ENCODE data around the gene CDON. TPM values are rescaled to one million over a fixed set of nuclear protein-coding genes. Genes with fewer than 3 reads are reported as not detected.

The CDON gene
- total RNA-seq, 1 experiment from 2014 or later = 10.1 TPM

GRCh38 chr11:125925247-125925740, 137.4 kb downstream of the CDON start:
- DNase-seq (peak; percentile 26), ATAC-seq (peak; percentile 48)
- POLR2A ChIA-PET (ENCODE audit: unreplicated experiment) = no interaction called here
- TF ChIP-seq EZH2phosphoT487 (IDR thresholded peaks at IDR 0.05; ENCODE audit: borderline replicate concordance, low read length) (no peak), CTCF (conservative IDR thresholded peaks at IDR 0.05; ENCODE audit: low read depth, low read length) (no peak), EZH2 (IDR thresholded peaks at IDR 0.05; ENCODE audit: low read length, unreplicated experiment) (no peak)
- peaks cover 3% of the 10 kb centered on the region; the same call in 1 of the 2 replicates for H3K27me3 ChIP-seq (ENCODE audit: low read length)
- H3K9me3 ChIP-seq (ENCODE audit: low read length) = no peaks in the 10 kb centered on the region
- intact Hi-C loops (cut with micrococcal nuclease) = loop anchor here (10.0 kb wide), 1 partner anchor 190 kb away; no protein-coding TSS in a partner anchor
- CTCF ChIA-PET = interaction anchor here (0.5 to 1.1 kb wide), 2 partner anchors 136 to 326 kb away, joined by 5 to 14 read pairs; no protein-coding TSS in a partner anchor
- no peaks in the 10 kb centered on the region for H3K79me2 ChIP-seq (ENCODE audit: low read length)
- H3K4me2 ChIP-seq (ENCODE audit: low read length) = no peak overlapping the region
- no peak overlapping the region for H3K27ac ChIP-seq (ENCODE audit: low read length)
- no peak overlapping the region for H3K4me3 ChIP-seq (ENCODE audit: low read length)
- no peak overlapping the region for H3K9ac ChIP-seq (ENCODE audit: low read length)
- H3F3A ChIP-seq (ENCODE audit: low read length, unreplicated experiment) = no peaks in the 10 kb centered on the region
- no peaks in the 10 kb centered on the region for H3K36me3 ChIP-seq (ENCODE audit: low read depth, low read length)
- no peaks in the 10 kb centered on the region for H3K9me2 ChIP-seq (replicated peaks; ENCODE audit: low read length)
- H2AFZ ChIP-seq (ENCODE audit: low read length) = no peak overlapping the region
- H3K4me1 ChIP-seq (ENCODE audit: insufficient read depth, low read length) = no peaks in the 10 kb centered on the region
- no TSS peak for BruUV-seq (replicated peaks)
- H4K20me1 ChIP-seq (ENCODE audit: low read length) = no peaks in the 10 kb centered on the region

GRCh38 chr11:125924384-125925007, 138.2 kb downstream of the CDON start:
- Histone ChIP-seq H4K20me1 (ENCODE audit: low read length) (no peaks in the 10 kb centered on the region), H3K79me2 (ENCODE audit: low read length) (no peaks in the 10 kb centered on the region), H3K4me1 (ENCODE audit: insufficient read depth, low read length) (no peaks in the 10 kb centered on the region), H3K9me2 (replicated peaks; ENCODE audit: low read length) (no peaks in the 10 kb centered on the region), H3K9me3 (ENCODE audit: low read length) (no peaks in the 10 kb centered on the region), H3K9ac (ENCODE audit: low read length) (no peak overlapping the region), H3F3A (ENCODE audit: low read length, unreplicated experiment) (no peaks in the 10 kb centered on the region), H3K4me3 (ENCODE audit: low read length) (no peak overlapping the region), H3K4me2 (ENCODE audit: low read length) (no peak overlapping the region), H3K27ac (ENCODE audit: low read length) (no peak overlapping the region), H3K27me3 (ENCODE audit: low read length) (peaks cover 3% of the 10 kb centered on the region; the same call in 1 of the 2 replicates), H2AFZ (ENCODE audit: low read length) (no peak overlapping the region), H3K36me3 (ENCODE audit: low read depth, low read length) (no peaks in the 10 kb centered on the region)
- no TSS peak for BruUV-seq (replicated peaks)
- no peak for DNase-seq
- intact Hi-C loops (cut with micrococcal nuclease) = loop anchor here (10.0 kb wide), 1 partner anchor 190 kb away; no protein-coding TSS in a partner anchor
- no peak for ATAC-seq
- ChIA-PET CTCF (interaction anchor here (1.1 kb wide), 1 partner anchor 137 kb away, joined by 5 read pairs; no protein-coding TSS in a partner anchor), POLR2A (ENCODE audit: unreplicated experiment) (no interaction called here)
- TF ChIP-seq EZH2phosphoT487 (IDR thresholded peaks at IDR 0.05; ENCODE audit: borderline replicate concordance, low read length) (no peak), EZH2 (IDR thresholded peaks at IDR 0.05; ENCODE audit: low read length, unreplicated experiment) (no peak), CTCF (conservative IDR thresholded peaks at IDR 0.05; ENCODE audit: low read depth, low read length) (no peak)

GRCh38 chr11:125923633-125924032, 139.0 kb downstream of the CDON start:
- H3K9me3 ChIP-seq (ENCODE audit: low read length) = no peaks in the 10 kb centered on the region
- TF ChIP-seq EZH2 (IDR thresholded peaks at IDR 0.05; ENCODE audit: low read length, unreplicated experiment) = no peak
- no peak for TF ChIP-seq CTCF (conservative IDR thresholded peaks at IDR 0.05; ENCODE audit: low read depth, low read length)
- TF ChIP-seq EZH2phosphoT487 (IDR thresholded peaks at IDR 0.05; ENCODE audit: borderline replicate concordance, low read length) = no peak
- DNase-seq (no peak), ATAC-seq (no peak)
- H3K4me2 ChIP-seq (ENCODE audit: low read length) = no peak overlapping the region
- no peak overlapping the region for H3K27ac ChIP-seq (ENCODE audit: low read length)
- H4K20me1 ChIP-seq (ENCODE audit: low read length) = no peaks in the 10 kb centered on the region
- H3K9me2 ChIP-seq (replicated peaks; ENCODE audit: low read length) = no peaks in the 10 kb centered on the region
- H3F3A ChIP-seq (ENCODE audit: low read length, unreplicated experiment) = no peaks in the 10 kb centered on the region
- POLR2A ChIA-PET (ENCODE audit: unreplicated experiment) = no interaction called here
- H3K4me3 ChIP-seq (ENCODE audit: low read length) = no peak overlapping the region
- H3K36me3 ChIP-seq (ENCODE audit: low read depth, low read length) = no peaks in the 10 kb centered on the region
- no TSS peak for BruUV-seq (replicated peaks)
- H3K79me2 ChIP-seq (ENCODE audit: low read length) = no peaks in the 10 kb centered on the region
- CTCF ChIA-PET = interaction anchor here (1.4 kb wide), 1 partner anchor 270 kb away, joined by 8 read pairs; no protein-coding TSS in a partner anchor
- H2AFZ ChIP-seq (ENCODE audit: low read length) = no peak overlapping the region
- H3K27me3 ChIP-seq (ENCODE audit: low read length) = peaks cover 3% of the 10 kb centered on the region; the same call in 1 of the 2 replicates
- H3K4me1 ChIP-seq (ENCODE audit: insufficient read depth, low read length) = no peaks in the 10 kb centered on the region
- no peak overlapping the region for H3K9ac ChIP-seq (ENCODE audit: low read length)
- intact Hi-C loops (cut with micrococcal nuclease) = loop anchor here (1.0 to 10.0 kb wide), 3 partner anchors 138 to 271 kb away; no protein-coding TSS in a partner anchor
